ENCODE measurements around the gene PABPC4L.
A peak's percentile ranks its signal among the peaks of the same experiment; 100 is the strongest.
"Not testable (repeated sequence)": the region's sequence is repeated elsewhere in the genome, so short reads cannot be mapped to it uniquely, and the experiment has no call there.

The PABPC4L gene

DNA sequence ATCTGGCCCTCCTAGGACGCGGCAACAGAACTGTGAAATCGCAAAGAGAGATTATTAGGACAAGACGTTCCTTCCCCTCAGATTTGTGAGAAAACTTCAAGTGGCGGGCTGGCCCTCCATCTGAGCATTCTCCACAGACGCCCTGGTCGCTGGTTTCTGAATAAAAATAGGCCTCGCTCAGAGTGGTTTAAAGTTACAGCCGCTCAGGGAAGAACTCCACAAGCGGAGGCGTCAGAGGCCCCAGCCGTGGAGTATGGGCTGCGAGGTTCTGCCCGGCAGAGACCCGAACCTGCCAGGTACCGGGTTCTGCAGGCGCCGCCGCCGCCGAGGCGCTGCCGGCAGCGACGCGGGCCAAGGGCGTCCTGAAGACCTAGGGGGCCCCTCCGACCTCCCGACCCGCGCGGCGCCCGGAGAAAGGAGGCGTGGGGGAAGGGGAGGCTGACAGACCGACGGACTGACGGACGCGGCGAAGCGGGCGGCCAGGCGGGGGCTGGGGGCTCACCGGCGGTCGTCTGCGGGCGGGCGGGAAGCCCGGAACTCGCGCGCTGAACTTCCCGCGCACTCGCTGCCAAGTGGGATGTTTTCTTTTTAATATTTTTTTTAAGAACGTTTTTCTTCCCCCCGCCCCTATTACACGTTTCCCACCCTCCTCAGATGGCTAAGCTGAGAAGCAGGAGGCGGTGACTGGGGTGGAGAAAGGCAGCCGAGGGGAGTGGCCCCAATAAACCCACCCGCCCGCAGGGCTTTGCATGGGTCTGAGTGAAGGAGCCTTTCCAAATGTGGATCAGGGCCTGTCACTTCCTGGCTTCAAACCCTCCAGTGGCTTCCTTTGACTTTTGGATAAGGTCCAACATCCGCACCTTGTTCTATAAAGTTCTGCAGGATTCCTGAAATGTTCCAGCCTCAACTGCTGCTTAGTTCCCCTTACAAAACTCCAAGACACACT lies at the start of gene PABPC4L:
TSS of gene PABPC4L (minus strand) at position 574 of the 946 bp plus-strand sequence. CDS start 770 bp downstream, outside the sequence.
- no peak for DNase-seq

DNA sequence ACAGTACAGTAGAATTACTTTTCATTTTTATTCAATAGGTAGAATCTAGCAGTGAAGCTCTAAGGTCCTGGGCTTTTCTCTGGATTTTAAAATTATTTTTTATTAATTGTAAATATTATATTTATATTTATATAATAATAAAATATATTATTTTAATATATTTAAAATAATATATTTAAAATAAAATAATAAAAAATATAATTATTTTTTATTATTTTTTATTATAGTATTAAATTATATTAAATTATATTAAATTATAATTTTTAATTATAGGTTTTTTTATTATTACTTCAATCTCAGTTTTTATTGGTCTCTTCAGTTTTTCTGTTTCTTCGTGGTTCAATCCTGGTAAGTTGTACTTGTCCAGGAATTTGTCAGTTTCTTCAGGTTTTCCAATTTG lies 49.7 kb upstream of the PABPC4L start:
- DNase-seq: no peak

DNA sequence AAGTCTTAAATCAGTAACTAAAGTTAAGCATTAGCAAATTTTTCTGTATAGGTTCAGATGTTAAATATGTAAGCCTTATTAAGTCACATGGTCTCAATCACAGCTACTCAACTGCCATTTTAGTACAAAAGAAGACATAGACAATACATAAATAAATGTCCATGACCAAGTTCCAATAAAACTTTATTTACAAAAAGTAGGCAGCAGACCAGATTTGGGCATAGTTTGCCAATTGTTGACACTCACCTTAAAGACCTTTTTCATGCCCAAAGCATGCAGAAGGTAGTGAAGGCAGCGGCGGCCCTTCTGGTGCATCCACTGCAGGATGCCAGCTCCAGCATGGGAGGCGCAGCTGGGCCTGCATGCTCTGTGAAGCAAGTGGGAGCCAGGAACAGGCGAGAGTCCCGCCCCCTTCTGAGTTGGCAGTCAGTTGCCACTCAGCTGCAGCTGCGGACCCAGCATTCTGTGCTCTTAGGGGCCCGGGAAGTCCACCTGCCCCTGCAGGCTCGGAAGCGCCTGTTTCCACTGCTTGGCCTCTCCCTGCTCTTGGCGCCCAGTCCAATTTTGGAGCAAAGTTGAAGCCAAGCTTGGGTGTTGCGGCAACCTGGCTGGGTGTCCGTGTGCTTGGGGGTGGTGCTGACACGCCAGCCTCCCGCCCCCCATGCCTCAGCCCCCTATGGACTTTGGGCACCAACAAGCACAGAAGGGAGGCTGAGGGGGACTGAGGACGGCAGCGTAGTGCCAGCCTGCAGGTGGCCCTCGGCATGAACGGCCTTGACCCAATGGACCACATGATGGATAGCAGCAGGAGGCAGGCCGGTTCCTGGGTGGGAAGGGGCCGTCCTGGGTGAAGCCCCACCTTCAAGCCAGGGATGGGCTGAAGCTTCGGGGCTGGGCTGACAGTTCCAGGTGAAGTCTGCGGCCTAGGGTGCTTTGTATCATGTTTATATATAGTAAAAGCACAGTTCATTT lies 42.4 kb upstream of the PABPC4L start:
- DNase-seq: no peak

DNA sequence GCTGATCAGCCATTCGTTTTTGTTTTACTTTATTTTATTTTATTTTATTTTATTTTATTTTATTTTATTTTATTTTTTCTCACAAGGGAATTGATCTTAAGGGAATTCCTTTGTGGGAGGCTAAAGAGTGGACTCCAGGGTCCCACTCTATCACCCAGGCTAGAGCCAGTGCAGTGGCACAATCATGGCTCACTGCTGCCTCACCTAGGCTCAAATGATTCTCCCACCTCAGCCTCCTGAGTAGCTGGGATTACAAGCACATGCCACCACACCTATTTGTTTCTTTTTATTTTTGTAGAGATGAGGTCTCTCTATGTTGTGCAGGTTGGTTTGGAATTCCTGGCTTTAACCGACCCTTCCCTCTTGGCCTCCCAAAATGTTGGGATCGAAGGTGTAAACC lies 17.5 kb upstream of the PABPC4L start:
- DNase-seq: no peak

DNA sequence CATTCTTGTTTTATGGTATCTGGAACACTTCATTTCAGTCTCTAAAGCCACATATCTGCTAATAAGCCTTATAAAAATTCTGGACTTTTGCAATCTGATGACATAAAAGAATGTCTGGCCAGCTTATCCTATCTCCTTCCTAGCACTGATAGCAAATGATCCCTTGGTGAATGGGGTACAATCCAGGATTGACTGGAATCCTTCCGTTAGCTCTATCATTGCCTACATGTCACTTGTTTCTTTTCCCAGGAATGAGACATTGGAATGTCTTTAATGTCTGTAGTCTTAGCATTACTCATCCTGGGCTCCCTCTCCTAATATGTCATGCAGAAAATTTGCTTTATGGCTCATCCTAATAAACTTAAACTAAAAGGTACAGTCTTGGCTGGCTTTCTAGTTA lies 14.8 kb upstream of the PABPC4L start:
- DNase-seq: no peak

DNA sequence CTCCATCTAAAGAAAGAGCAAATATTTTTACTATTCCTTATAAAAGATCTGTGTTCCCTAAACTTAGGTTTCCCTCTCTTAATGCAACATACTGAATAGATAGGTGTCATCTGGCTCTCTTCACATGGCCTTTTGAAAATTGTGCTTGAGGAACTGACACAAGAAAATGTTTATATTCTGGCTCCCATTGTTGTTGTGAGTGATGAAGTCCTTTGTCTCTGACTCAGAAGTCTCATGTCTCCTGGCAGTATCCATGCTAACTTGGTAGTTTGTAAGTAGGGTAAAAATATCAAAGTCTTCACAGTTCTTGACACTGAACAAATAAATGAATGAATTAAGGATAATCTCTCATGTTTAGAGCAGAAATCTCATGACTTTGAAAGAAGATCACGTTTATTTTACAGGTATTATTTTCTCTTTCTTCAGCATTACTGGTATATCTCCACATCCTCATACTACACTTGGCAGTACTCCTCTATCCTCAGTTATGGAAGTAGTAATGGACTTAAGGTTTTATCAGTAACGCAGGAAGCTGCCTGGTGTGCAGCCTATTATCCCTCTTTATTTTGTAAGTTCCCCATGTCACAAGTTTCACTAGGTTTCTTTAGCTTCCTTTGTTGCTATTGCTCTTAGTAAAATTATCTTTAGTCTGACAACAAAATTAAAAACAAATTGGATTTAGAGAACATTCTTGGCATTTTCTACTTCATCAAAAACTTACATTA lies 14.2 kb upstream of the PABPC4L start:
- DNase-seq: no peak

DNA sequence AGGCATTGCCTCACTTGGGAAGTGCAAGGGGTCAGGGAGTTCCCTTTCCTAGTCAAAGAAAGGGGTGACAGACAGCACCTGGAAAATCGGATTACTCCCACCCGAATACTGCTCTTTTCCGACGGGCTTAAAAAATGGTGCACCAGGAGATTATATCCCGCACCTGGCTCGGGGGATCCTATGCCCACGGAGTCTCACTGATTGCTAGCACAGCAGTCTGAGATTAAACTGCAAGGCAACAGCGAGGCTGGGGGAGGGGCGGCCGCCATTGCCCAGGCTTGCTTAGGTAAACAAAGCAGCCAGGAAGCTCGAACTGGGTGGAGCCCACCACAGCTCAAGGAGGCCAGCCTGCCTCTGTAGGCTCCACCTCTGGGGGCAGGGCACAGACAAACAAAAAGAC lies 6.4 kb upstream of the PABPC4L start:
- not testable (repeated sequence) for DNase-seq

DNA sequence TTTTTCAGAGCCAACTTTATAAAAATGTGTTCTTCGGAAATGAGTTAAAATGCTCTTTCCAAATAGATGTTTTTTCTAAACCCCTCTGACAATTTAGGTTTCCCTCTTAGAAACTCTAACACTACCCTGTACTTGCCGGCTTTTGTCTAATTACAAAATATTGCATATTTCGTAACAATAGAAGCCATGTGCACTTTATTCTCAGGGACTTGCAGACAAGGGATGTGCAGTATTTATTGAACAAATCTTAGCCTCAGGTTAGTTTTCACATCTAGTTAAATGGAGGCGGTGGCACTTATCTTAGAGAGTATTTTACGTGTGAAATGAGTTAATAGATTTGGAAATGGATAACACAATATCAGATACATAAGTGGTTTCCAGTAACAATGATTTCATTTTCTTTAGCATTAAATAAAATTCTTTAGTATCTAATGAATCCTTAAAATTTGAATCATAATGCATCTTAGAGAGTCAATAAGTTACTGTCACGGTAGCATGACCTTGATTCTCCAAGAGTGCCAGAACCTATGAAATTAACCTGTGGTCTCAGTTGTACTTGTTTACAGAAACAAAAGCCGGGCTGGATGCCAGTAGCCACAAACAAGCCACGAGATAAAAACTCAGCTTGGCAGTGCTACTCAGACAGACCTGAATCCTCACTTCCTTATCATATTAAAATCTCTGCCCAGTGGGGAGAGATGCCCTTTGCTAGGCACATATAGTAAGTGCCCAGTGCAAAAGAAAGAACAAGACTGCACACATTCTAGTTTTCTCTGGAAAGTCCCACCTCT lies 772 bp upstream of the PABPC4L start:
- peak; percentile 49 for DNase-seq

DNA sequence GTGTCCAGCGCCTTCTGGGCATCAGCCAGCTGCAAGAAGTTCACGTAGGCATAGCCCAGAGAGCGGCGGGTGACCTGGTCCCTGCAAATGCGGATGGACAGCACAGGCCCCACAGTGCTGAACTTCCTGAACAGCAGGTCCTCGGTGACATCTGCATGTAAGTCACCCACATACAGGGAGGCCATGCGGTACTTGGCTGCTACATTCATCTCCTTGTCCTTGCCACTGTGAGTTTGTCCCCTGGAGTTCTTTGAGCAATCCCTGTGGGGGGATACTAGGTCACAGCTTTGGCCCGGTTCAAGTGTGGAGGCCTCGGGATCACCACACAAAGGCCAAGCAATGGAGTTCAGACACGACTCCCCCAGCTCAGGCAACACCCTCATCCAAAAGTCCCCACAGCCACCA lies 776 bp downstream of the PABPC4L start:
- no peak for DNase-seq

DNA sequence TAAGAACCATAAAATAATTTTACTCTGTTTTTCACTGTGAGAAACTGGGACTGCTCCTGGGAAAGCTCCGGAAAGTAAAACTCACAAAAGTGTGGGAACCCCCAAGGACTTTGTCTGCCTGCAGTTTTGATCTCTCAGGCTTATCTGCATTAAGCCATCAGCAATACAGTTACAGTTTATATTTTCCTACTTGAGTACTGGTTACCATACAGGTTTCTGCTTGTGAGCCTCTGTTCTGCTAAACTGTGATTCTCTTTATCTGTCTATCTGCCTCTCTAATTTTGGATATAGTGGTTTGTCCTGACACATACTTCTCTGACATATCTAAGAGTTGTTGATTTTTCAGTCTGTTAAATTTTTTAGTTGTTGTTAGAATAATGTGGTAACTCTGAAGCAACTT lies 11.6 kb downstream of the PABPC4L start:
- no peak for DNase-seq

DNA sequence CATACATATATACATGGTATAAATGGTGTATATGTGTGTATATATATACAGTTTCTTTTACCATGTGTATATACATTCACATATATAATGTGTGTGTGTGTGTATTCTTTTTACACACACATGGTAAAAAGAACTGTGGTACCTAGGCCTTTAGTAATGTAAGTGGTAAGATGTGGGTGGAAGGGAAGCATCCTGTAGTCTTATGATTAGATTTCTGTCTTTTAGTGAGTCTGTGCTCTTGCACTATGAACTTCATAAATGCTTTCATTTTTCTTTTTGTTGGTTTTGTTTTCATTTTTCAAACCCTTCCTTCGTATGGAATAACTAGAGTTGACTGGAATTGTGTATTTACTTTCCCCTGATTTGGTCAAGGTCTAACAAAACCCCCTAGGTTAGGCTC lies 12.1 kb downstream of the PABPC4L start:
- no peak for DNase-seq

DNA sequence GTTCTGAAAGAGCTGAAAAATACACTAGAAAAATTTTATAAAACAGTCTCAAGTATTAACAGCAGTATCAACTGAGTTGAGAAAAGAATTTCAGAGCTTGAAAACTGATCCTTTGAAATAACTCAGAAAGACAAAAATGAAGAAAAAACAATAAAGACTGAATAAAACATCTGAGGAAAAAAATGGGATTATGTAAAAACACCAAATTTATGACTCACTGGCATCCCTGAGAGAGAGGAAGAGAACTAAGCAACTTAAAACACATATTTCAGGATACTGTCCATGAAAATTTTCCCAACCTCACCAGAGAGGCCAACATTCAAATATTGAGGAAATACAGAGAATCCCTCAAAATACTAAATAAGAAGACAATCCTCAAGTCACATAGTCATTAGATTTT lies 22.9 kb downstream of the PABPC4L start:
- no peak for DNase-seq

DNA sequence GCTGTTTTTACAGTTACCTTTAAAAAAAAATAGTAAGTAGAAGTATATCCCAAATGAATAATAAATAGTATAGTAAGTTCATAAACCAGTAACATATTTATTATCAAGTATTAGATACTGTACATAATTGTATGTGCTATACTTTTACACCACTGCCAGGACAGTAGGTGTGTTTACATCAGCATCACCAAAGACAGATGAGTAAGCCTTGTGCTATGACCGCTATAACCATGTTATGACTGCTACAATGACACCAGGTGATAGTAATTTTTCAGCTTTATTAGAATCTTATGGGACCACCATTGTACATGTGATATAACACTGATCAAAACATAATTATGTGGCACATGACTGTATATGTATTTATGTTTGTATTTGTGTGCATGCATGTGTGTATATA lies 27.3 kb downstream of the PABPC4L start:
- no peak for DNase-seq

DNA sequence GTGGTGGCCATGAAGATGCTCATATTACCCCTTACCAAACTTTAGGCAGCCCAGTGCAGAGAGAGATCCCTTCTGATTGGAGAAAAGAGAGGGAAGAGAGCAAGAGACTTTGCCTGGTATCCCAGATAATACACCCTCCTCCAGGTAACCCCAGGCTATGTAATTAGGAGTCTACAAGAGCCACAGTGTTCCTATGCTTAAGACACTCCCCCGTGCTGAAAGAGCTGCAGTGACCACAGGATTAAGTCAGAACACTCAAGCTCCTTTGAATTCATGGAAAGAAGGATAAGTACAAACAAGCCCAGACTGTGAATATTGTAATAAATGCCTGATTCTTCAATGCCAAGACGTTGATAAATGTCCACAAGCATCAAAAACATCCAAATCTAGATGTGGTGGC lies 41.4 kb downstream of the PABPC4L start:
- DNase-seq: no peak

DNA sequence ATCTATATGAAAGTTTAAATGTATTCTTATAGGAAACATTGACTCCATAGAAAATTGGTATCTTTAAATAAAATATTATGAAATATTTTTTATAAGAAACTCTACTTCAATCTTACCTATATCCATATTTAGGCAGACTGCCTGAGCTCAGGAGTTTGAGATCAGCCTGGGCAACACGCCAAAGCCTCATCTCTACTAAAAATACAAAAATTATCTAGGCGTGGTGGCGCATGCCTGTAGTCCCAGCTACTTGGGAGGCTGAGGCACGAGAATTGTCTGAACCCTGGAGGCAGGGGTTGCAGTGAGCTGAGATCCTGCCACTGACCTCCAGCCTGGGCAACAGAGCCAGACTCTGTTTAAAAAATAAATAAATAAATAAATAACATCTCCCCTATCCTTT lies 47.5 kb downstream of the PABPC4L start:
- DNase-seq: no peak

DNA sequence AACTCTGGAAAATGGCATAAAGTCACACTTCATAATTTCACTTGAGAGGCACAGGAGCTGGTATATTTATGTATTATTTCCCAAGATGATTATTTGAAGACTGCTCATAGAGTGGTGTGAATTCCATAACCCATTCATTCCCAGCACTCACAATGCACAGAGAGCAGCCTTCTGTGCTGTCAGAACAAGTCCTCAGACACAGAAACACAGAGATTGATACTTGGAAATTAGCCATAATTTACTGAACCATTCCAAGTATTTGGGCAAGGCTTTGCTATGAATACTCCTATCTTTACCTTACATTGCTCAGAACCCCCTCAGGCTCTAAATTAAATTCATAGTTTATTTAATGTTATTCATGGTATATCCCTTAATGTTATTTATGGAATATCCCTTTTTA lies 53.6 kb downstream of the PABPC4L start:
- no peak for DNase-seq

All from DMS153 (cell line).